Activated CD4-positive, alpha-beta T cell treated with anti-CD3 and anti-CD28 coated beads, Interleukin-10, Interleukin-2, amounts not matched to agents 100 ng/mL and 50 ng/mL, durations not matched to agents 16 hours and 8 hours (primary cell): ENCODE measurements around the gene FBL.

Experiments
- DNase-seq: peaks from one replicate; pipeline ENCODE4 v3.0.0-alpha.2; 2020

FBL gene

GRCh38 chr19:39842693-39843435, 3.3 kb downstream of the FBL start:
- DNase-seq = no peak

- no peak for DNase-seq
These were observed 5.1 kb downstream of the FBL start for GRCh38 chr19:39841041-39841440.

- no peak for DNase-seq
These were observed 5.7 kb downstream of the FBL start for GRCh38 chr19:39840492-39840891.

- no peak for DNase-seq
These were observed 6.4 kb downstream of the FBL start for GRCh38 chr19:39839678-39840327.

- DNase-seq = no peak
These were observed 7.6 kb downstream of the FBL start for GRCh38 chr19:39838569-39838968.

GRCh38 chr19:39837978-39838377, 8.2 kb downstream of the FBL start:
- DNase-seq = no peak

- no peak for DNase-seq
These were observed 11.8 kb downstream of the FBL start for GRCh38 chr19:39834287-39834841.

GRCh38 chr19:39833464-39834286, 12.5 kb downstream of the FBL start, which contains the start of gene DYRK1B:
Gene DYRK1B (minus strand): TSS chr19:39834162. CDS start chr19:39831867, 2,295 bp downstream.
- peak; percentile 98 for DNase-seq

GRCh38 chr19:39833160-39833463, 13.1 kb downstream of the FBL start:
- DNase-seq = no peak

- no peak for DNase-seq
These were observed 13.7 kb downstream of the FBL start for GRCh38 chr19:39832341-39833083.

GRCh38 chr19:39831679-39832078, 14.5 kb downstream of the FBL start:
- no peak for DNase-seq

- no peak for DNase-seq
These were observed 15.3 kb downstream of the FBL start for GRCh38 chr19:39830847-39831246.

- DNase-seq = no peak
These were observed 15.8 kb downstream of the FBL start for GRCh38 chr19:39830406-39830805.

GRCh38 chr19:39829702-39830275, 16.4 kb downstream of the FBL start:
- DNase-seq = no peak

GRCh38 chr19:39828654-39829032, 17.5 kb downstream of the FBL start:
- DNase-seq = no peak

GRCh38 chr19:39828015-39828653, 18.0 kb downstream of the FBL start:
- DNase-seq = no peak

GRCh38 chr19:39827216-39827615, 19.0 kb downstream of the FBL start:
- DNase-seq = no peak

GRCh38 chr19:39826311-39826945, 19.8 kb downstream of the FBL start:
- DNase-seq = no peak

GRCh38 chr19:39825531-39826076, 20.6 kb downstream of the FBL start:
- no peak for DNase-seq

GRCh38 chr19:39825093-39825463, 21.1 kb downstream of the FBL start:
- no peak for DNase-seq
